ENCODE results near the gene ZNF69. TPM values are rescaled to one million over a fixed set of nuclear protein-coding genes. Genes with fewer than 3 reads are reported as not detected.
"Not testable (repeated sequence)": the region's sequence is repeated elsewhere in the genome, so short reads cannot be mapped to it uniquely, and the experiment has no call there.

ZNF69 gene
- total RNA-seq, 1 experiment from 2014 or later, result not detected

GRCh38 chr19:11848594-11849469 is 38.8 kb upstream of the ZNF69 start, which contains the start of gene ZNF439:
Gene ZNF439 (plus strand): TSS chr19:11848726. CDS start chr19:11848868, 142 bp downstream.
- Mint-ChIP-seq H3K4me1 (ENCODE audit: insufficient read depth, unreplicated experiment) (no peaks in the 10 kb centered on the region), H3K36me3 (ENCODE audit: insufficient read depth, unreplicated experiment) (no peaks in the 10 kb centered on the region), H3K9me3 (ENCODE audit: unreplicated experiment) (peaks cover 7% of the 10 kb centered on the region), H3K27ac (ENCODE audit: low read depth, unreplicated experiment) (no peak within 1 kb of the TSS), H3K27me3 (ENCODE audit: insufficient read depth, unreplicated experiment) (no peaks in the 10 kb centered on the region), H3K4me3 (ENCODE audit: unreplicated experiment) (no peak within 1 kb of the TSS)
- BruUV-seq (replicated peaks), result no TSS peak
- ChIA-PET POLR2A (no interaction called here), CTCF (interaction anchor here (0.6 kb wide), 1 partner anchor 33 kb away, joined by 4 read pairs; no protein-coding TSS in a partner anchor)
- intact Hi-C loops (cut with micrococcal nuclease), result no loop called here
- TF ChIP-seq, protein P1, sequence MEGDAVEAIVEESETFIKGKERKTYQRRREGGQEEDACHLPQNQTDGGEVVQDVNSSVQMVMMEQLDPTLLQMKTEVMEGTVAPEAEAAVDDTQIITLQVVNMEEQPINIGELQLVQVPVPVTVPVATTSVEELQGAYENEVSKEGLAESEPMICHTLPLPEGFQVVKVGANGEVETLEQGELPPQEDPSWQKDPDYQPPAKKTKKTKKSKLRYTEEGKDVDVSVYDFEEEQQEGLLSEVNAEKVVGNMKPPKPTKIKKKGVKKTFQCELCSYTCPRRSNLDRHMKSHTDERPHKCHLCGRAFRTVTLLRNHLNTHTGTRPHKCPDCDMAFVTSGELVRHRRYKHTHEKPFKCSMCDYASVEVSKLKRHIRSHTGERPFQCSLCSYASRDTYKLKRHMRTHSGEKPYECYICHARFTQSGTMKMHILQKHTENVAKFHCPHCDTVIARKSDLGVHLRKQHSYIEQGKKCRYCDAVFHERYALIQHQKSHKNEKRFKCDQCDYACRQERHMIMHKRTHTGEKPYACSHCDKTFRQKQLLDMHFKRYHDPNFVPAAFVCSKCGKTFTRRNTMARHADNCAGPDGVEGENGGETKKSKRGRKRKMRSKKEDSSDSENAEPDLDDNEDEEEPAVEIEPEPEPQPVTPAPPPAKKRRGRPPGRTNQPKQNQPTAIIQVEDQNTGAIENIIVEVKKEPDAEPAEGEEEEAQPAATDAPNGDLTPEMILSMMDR (IDR thresholded peaks at IDR 0.05; ENCODE audit: unreplicated experiment), result no peak
- no peak for DNase-seq (ENCODE audit: unreplicated experiment)

DNA sequence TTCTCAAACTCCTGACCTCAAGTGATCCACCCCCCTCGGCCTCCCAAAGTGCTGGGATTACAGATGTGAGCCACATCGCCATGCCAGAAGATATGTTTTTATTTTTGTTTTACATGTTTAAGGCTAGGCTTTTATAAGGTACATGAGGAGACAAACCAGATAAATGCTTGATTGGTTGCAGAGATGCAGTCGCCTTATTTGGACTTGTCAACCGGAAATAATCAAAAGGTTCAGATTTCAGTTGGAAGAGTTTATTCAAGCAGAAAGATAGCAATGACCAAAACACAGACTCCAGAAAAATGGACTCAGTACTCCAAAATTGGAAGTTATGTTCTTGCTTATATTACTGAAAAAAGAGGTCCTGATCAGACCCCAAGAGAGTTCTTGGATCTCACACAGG is 37.3 kb upstream of the ZNF69 start:
- H3K27ac Mint-ChIP-seq (ENCODE audit: low read depth, unreplicated experiment); H3K27me3 Mint-ChIP-seq (ENCODE audit: insufficient read depth, unreplicated experiment); intact Hi-C loops (cut with micrococcal nuclease); CTCF ChIA-PET; H3K36me3 Mint-ChIP-seq (ENCODE audit: insufficient read depth, unreplicated experiment); DNase-seq (ENCODE audit: unreplicated experiment); POLR2A ChIA-PET; H3K4me3 Mint-ChIP-seq (ENCODE audit: unreplicated experiment); BruUV-seq (replicated peaks); H3K9me3 Mint-ChIP-seq (ENCODE audit: unreplicated experiment); H3K4me1 Mint-ChIP-seq (ENCODE audit: insufficient read depth, unreplicated experiment): not testable (repeated sequence)

DNA sequence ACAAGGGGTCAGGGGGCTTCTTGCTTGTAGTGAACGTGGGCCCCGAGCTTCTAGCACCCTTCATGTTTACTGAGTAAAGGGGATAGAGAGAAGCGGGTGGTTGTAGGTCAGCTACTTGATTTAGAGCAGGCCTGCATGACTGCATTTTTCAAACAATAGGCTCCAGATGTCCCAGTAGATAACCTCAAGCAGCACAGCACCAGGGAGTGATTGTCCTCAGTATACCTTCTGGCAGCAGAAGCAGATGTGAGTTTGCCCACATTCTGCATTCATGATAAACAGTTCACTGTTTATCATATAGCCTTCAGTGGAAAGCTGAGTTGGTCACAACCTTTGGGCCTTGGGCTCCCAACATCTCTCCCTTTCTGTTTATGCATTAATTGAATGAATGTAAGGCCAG is 34.2 kb upstream of the ZNF69 start:
- CTCF ChIA-PET, result interaction anchor here (0.6 kb wide), 1 partner anchor 47 kb away, joined by 3 read pairs; no protein-coding TSS in a partner anchor
- POLR2A ChIA-PET, result no interaction called here
- H3K36me3 Mint-ChIP-seq (ENCODE audit: insufficient read depth, unreplicated experiment), result no peaks in the 10 kb centered on the region
- TF ChIP-seq, protein P1 (IDR thresholded peaks at IDR 0.05; ENCODE audit: unreplicated experiment), result no peak
- no peak overlapping the region for H3K27ac Mint-ChIP-seq (ENCODE audit: low read depth, unreplicated experiment)
- H3K4me1 Mint-ChIP-seq (ENCODE audit: insufficient read depth, unreplicated experiment), result no peaks in the 10 kb centered on the region
- peaks cover 24% of the 10 kb centered on the region for H3K9me3 Mint-ChIP-seq (ENCODE audit: unreplicated experiment)
- BruUV-seq (replicated peaks), result no TSS peak
- intact Hi-C loops (cut with micrococcal nuclease), result no loop called here
- DNase-seq (ENCODE audit: unreplicated experiment), result no peak
- no peak overlapping the region for H3K4me3 Mint-ChIP-seq (ENCODE audit: unreplicated experiment)
- H3K27me3 Mint-ChIP-seq (ENCODE audit: insufficient read depth, unreplicated experiment), result no peaks in the 10 kb centered on the region

DNA sequence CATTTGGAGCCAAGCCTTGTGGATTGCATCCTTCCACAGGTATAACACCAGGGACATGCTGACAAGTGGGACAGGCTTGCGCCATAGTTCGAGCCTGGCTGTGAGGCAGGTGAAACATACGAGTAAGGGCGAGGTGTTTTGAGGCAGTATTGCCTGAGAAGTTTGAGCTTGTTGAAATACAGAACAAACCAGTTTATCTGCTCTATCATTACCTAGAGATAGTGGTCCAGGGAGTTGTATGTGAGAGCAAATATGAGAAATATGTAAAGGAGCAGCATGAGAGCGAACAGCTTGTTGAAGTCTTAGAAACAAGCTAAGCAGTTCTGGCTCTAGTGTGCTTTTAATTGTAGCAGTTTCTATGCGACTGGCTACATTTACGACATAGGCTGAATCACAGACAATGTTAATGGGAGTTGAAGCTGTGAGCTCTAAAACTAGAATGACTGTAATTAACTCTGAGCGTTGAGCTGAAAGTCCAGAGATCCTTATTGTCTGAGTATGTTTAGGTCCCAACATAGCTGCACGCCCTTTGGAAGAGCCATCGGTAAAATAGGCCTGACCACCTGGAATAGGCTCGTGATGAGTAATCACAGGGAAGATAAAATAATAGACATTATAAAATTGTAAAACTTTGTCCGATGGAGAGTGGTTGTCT is 30.9 kb upstream of the ZNF69 start:
- no peaks in the 10 kb centered on the region for H3K4me1 Mint-ChIP-seq (ENCODE audit: insufficient read depth, unreplicated experiment)
- ChIA-PET CTCF (interaction anchor here (0.9 kb wide), 1 partner anchor 132 kb away, joined by 3 read pairs; no protein-coding TSS in a partner anchor), POLR2A (no interaction called here)
- intact Hi-C loops (cut with micrococcal nuclease), result no loop called here
- H3K27ac Mint-ChIP-seq (ENCODE audit: low read depth, unreplicated experiment), result no peak overlapping the region
- TF ChIP-seq, protein P1 (IDR thresholded peaks at IDR 0.05; ENCODE audit: unreplicated experiment), result no peak
- no TSS peak for BruUV-seq (replicated peaks)
- no peak for DNase-seq (ENCODE audit: unreplicated experiment)
- H3K36me3 Mint-ChIP-seq (ENCODE audit: insufficient read depth, unreplicated experiment), result no peaks in the 10 kb centered on the region
- peaks cover 36% of the 10 kb centered on the region for H3K9me3 Mint-ChIP-seq (ENCODE audit: unreplicated experiment)
- H3K4me3 Mint-ChIP-seq (ENCODE audit: unreplicated experiment), result no peak overlapping the region
- no peaks in the 10 kb centered on the region for H3K27me3 Mint-ChIP-seq (ENCODE audit: insufficient read depth, unreplicated experiment)
